Measurements from ENCODE around the gene CSPG4. TPM values are rescaled to one million over a fixed set of nuclear protein-coding genes. Genes with fewer than 3 reads are reported as not detected.

Gene CSPG4
- total and polyA plus RNA-seq, 2 of the 4 experiments (the other 2 are of a cell fraction), result 12.4 to 28.4 TPM

GRCh38 chr15:75751116-75751875 is 38.6 kb upstream of the CSPG4 start:
- Histone ChIP-seq H2BK5ac (ENCODE audit: low read depth, low read length, poor library complexity, severe bottlenecking) (no peak overlapping the region), H4K8ac (ENCODE audit: low read depth in 2 of 2, low read length in 2 of 2) (no peak overlapping the region), H3K9me3 (ENCODE audit: control insufficient read depth, insufficient read depth, low read length) (no peaks in the 10 kb centered on the region), H2BK20ac (ENCODE audit: low read depth, low read length) (no peak overlapping the region), H3K4me1 (ENCODE audit: control insufficient read depth, insufficient read depth, low read length) (no peaks in the 10 kb centered on the region), H3K36me3 (ENCODE audit: control insufficient read depth, insufficient read depth, low read length) (no peaks in the 10 kb centered on the region), H3K79me1 (ENCODE audit: low read depth in 1 of 2, low read length in 2 of 2) (no peaks in the 10 kb centered on the region), H3K9ac (ENCODE audit: low read depth, low read length) (no peak overlapping the region), H4K91ac (ENCODE audit: insufficient read depth, low read depth, low read length) (no peak overlapping the region), H4K5ac (ENCODE audit: low read depth, low read length) (no peak overlapping the region), H2AK9ac (replicated peaks; ENCODE audit: low read depth, low read length, poor library complexity) (no peak overlapping the region), H3K18ac (ENCODE audit: low read depth, low read length) (no peak overlapping the region), H3K14ac (replicated peaks; ENCODE audit: low read depth, low read length) (no peak overlapping the region), H4K20me1 (ENCODE audit: insufficient read depth, low read length) (no peaks in the 10 kb centered on the region), H2AFZ (replicated peaks; ENCODE audit: low read length, poor library complexity) (no peak overlapping the region), H2BK120ac (ENCODE audit: low read depth, low read length) (no peak overlapping the region), H3K4ac (ENCODE audit: low read depth, low read length) (no peak overlapping the region), H3K56ac (ENCODE audit: extremely low read depth, insufficient read depth, low read length) (no peak overlapping the region), H3K4me2 (ENCODE audit: low read depth, low read length) (no peak overlapping the region), H3K4me3 (ENCODE audit: insufficient read depth, low read depth, low read length) (no peak overlapping the region), H3K27me3 (ENCODE audit: control insufficient read depth, insufficient read depth, low read length) (peaks cover 9% of the 10 kb centered on the region), H2AK5ac (ENCODE audit: low read depth, low read length) (no peak overlapping the region), H3K9me1 (ENCODE audit: insufficient read depth, low read length) (no peaks in the 10 kb centered on the region), H3K23ac (ENCODE audit: low read depth, low read length) (no peak overlapping the region), H2BK15ac (ENCODE audit: low read depth, low read length) (no peak overlapping the region), H3K27ac (ENCODE audit: insufficient read depth, low read length) (no peak overlapping the region)
- POLR2A ChIA-PET (ENCODE audit: unreplicated experiment), result no interaction called here
- WGBS, 2 experiments (ENCODE audit: extremely low coverage in 2 of 2, insufficient read length in 1 of 2), result no CpG with 5 or more reads among the region's 2 CpGs
- in situ Hi-C loops (cut with MboI; ENCODE audit: low sequenced_read_pairs) (no loop called here), dilution Hi-C loops (cut with HindIII; ENCODE audit: low sequenced_read_pairs, unreplicated experiment) (no loop called here), intact Hi-C loops (cut with micrococcal nuclease) (no loop called here)
- BruUV-seq (replicated peaks), result no TSS peak
- no peak for TF ChIP-seq RFX5 (IDR thresholded peaks at IDR 0.05; ENCODE audit: low read depth, low read length)
- TF ChIP-seq MAZ (IDR thresholded peaks at IDR 0.05; ENCODE audit: borderline replicate concordance, low read depth, low read length), result no peak
- TF ChIP-seq NFE2L2 (IDR thresholded peaks at IDR 0.05; ENCODE audit: low read depth, low read length), result no peak
- no peak for TF ChIP-seq CEBPB (IDR thresholded peaks at IDR 0.05; ENCODE audit: low read depth, low read length)
- TF ChIP-seq MXI1 (IDR thresholded peaks at IDR 0.05; ENCODE audit: borderline replicate concordance, low read depth, low read length), result no peak
- TF ChIP-seq SMC3 (IDR thresholded peaks at IDR 0.05; ENCODE audit: low read depth, low read length), result no peak
- no peak for TF ChIP-seq CTCF (conservative IDR thresholded peaks at IDR 0.05; ENCODE audit: low read depth, low read length)
- TF ChIP-seq BHLHE40 (IDR thresholded peaks at IDR 0.05; ENCODE audit: low read depth, low read length), result no peak
- no peak for TF ChIP-seq POLR2A (IDR thresholded peaks at IDR 0.05; ENCODE audit: low read depth, low read length)
- TF ChIP-seq RCOR1 (IDR thresholded peaks at IDR 0.05; ENCODE audit: insufficient replicate concordance, low read length), result no peak
- TF ChIP-seq ELK1 (IDR thresholded peaks at IDR 0.05; ENCODE audit: borderline replicate concordance, low read depth, low read length), result no peak
- no peak for TF ChIP-seq CHD1 (IDR thresholded peaks at IDR 0.05; ENCODE audit: low read depth, low read length)
- no peak for TF ChIP-seq MAFK (IDR thresholded peaks at IDR 0.05; ENCODE audit: low read depth, low read length)
- TF ChIP-seq USF2 (IDR thresholded peaks at IDR 0.05; ENCODE audit: low read depth, low read length), result no peak
- no peak for TF ChIP-seq RAD21 (IDR thresholded peaks at IDR 0.05; ENCODE audit: low read length)
- no peak for TF ChIP-seq FOS (IDR thresholded peaks at IDR 0.05; ENCODE audit: low read depth, low read length)
- no peak for DNase-seq
- CTCF ChIA-PET, result no interaction called here
- ATAC-seq (ENCODE audit: low read depth), result no peak

Measured in IMR-90 (cell line).